Neural progenitor cell (in vitro differentiated cells): ENCODE data around the gene ROBO4.
A peak's percentile ranks its signal among the peaks of the same experiment; 100 is the strongest.

Experiments used
- CTCF ChIP-seq: fragments of 200-600 bp; sonication (generic); IDR thresholded peaks from 2 replicates; pipeline ENCODE4 v1.5.1; 2017; ENCODE audit warnings: antibody characterized with exemption, mild to moderate bottlenecking
- EZH2 ChIP-seq: fragments of 200-600 bp; sonication (generic); IDR thresholded peaks from 2 replicates; pipeline ENCODE4 v1.6.1; 2017; ENCODE audit warnings: antibody characterized with exemption, mild to moderate bottlenecking, moderate library complexity
- EZH2phosphoT487 ChIP-seq: fragments of 200-600 bp; sonication (generic); IDR thresholded peaks from 2 replicates; pipeline ENCODE4 v1.6.1; 2017; ENCODE audit warnings: antibody characterized with exemption

- TF ChIP-seq CTCF (peak; percentile 84), EZH2 (no peak), EZH2phosphoT487 (no peak)
These were observed 21.5 kb downstream of the ROBO4 start for GRCh38 chr11:124875943-124876817.
